Astrocyte of the spinal cord (primary cell): ENCODE measurements around the gene SPIB.
"Not testable (repeated sequence)": the region's sequence is repeated elsewhere in the genome, so short reads cannot be mapped to it uniquely, and the experiment has no call there.

Experiments used
- DNase-seq: peaks from one replicate; pipeline ENCODE4 v3.0.0; 2011; ENCODE audit warnings: low read depth, low spot score
- H3K4me3 ChIP-seq: 2 replicates; pipeline ENCODE4 v1.5.1; 2011; ENCODE audit warnings: low read depth, mild to moderate bottlenecking, low read length, moderate library complexity
- CTCF ChIP-seq: IDR thresholded peaks from 2 replicates; pipeline ENCODE4 v1.5.1; 2012; ENCODE audit warnings: low read depth, mild to moderate bottlenecking, low read length, inconsistent platforms
- in situ Hi-C: cut with HindIII; loops from 2 replicates; pipeline ENCODE4 v1.10.0; 2017; ENCODE audit warnings: low sequenced_read_pairs

Gene SPIB

GRCh38 chr19:50433201-50434180 is 14.8 kb downstream of the SPIB start:
- no peak for TF ChIP-seq CTCF
- H3K4me3 ChIP-seq = no peak overlapping the region
- in situ Hi-C loops = no loop called here
- no peak for DNase-seq

DNA sequence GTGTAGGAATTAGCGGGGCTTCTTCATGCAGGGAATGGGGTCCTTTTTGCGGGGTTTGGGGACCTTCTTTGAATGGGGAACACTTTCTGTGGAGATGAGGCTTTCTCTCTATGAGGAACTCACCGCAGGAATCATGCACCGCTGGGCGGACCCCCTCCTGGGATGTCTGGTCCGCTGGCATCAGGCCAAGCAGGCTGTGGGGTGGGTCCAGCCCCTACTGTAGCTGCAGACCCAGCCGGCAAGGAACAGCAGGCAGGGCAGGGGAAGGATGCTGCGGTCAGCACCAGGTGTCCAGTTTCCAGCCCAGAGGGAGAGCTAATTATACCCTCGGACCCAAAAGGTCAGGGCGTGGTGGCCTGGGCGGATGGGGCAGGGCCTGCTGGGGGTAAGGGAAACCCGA is 15.8 kb downstream of the SPIB start:
- in situ Hi-C loops = no loop called here
- no peak for TF ChIP-seq CTCF
- no peak overlapping the region for H3K4me3 ChIP-seq
- no peak for DNase-seq

GRCh38 chr19:50435221-50435620 is 16.5 kb downstream of the SPIB start:
- no peak for TF ChIP-seq CTCF
- no peak for DNase-seq
- no peak overlapping the region for H3K4me3 ChIP-seq
- in situ Hi-C loops = no loop called here

DNA sequence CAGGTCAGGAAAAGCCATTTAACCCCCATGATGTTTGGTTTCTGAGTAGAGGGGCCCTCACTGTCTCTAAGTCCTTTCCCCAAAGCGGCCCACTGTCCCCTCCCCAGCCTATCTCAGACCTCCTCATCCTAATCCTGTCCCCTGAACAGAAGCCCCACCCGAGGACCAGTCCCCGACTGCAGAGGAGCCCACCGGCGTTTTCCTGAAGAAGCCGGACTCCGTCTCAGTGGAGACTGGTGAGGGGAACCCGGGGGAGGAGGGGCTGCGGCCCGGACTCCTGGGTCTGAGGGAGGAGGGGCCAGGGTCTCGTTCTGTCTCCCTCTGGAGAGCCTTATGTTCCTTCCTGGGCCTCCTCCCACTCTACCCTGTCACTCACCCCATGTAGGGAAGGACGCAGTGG is 16.9 kb downstream of the SPIB start:
- in situ Hi-C loops = no loop called here
- no peak overlapping the region for H3K4me3 ChIP-seq
- TF ChIP-seq CTCF = no peak
- DNase-seq = no peak

GRCh38 chr19:50437862-50438449 is 19.2 kb downstream of the SPIB start:
- DNase-seq = no peak
- no peak for TF ChIP-seq CTCF
- no peak overlapping the region for H3K4me3 ChIP-seq
- in situ Hi-C loops = no loop called here

DNA sequence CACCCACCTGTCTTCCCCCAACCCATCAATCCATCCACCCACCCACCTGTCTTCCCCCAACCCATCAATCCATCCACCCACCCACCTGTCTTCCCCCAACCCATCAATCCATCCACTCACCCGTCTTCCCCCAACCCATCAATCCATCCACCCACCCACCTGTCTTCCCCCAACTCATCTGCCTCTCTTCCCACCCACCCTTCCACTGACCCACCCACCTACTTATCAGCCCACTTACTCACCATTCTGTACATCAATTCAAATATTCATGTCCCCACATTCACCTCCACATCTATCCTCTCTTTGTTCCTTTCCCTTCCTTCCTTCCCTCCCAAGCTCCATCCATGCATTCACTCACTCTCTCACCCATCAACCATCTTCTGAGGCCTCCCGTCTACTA is 20.4 kb downstream of the SPIB start:
- in situ Hi-C loops, DNase-seq, H3K4me3 ChIP-seq: not testable (repeated sequence)

DNA sequence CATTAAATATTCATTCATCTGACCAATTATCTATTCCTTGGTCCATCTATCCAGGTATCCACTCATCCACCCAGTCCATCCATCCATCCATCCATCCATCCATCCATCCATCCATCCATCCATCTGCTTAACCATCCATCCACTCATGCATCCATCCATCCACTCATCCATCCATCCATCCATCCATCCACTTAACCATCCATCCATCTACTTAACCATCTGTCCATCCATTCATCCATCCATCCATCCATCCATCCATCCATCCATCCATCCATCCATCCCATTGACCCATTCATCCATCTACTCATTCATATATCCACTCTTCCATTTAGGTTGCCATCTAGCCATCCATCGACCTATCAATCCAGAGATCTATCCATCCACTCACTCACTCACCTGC is 25.3 kb downstream of the SPIB start:
- DNase-seq = no peak
- no peak for TF ChIP-seq CTCF
- in situ Hi-C loops = no loop called here
- H3K4me3 ChIP-seq = no peak overlapping the region
